ENCODE results near the gene EXOSC9.

EXOSC9 gene

GRCh38 chr4:121778991-121779628 is 22.0 kb upstream of the EXOSC9 start:
- no peak overlapping the region for H3K27ac ChIP-seq
- TF ChIP-seq, protein P1, sequence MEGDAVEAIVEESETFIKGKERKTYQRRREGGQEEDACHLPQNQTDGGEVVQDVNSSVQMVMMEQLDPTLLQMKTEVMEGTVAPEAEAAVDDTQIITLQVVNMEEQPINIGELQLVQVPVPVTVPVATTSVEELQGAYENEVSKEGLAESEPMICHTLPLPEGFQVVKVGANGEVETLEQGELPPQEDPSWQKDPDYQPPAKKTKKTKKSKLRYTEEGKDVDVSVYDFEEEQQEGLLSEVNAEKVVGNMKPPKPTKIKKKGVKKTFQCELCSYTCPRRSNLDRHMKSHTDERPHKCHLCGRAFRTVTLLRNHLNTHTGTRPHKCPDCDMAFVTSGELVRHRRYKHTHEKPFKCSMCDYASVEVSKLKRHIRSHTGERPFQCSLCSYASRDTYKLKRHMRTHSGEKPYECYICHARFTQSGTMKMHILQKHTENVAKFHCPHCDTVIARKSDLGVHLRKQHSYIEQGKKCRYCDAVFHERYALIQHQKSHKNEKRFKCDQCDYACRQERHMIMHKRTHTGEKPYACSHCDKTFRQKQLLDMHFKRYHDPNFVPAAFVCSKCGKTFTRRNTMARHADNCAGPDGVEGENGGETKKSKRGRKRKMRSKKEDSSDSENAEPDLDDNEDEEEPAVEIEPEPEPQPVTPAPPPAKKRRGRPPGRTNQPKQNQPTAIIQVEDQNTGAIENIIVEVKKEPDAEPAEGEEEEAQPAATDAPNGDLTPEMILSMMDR (conservative IDR thresholded peaks at IDR 0.05), result no peak
- no peak for TF ChIP-seq ZFX (IDR thresholded peaks at IDR 0.05)

DNA sequence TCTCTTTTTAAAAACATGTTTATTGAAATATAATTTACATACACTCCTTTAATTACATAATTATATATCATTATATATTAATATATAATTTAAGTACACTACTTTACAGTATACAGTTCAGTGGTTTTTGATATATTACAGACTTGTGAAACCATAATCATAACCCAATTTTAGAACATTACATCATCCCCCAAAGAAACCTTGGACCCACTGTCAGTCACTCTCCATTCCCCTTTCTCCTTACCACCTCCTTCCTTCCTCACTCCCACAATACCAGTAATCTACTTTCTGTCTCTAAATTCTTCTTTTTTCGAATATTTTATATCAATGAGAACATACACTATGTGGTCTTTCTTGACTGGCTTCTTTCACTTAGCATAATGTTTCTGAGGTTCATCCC is 17.9 kb upstream of the EXOSC9 start:
- TF ChIP-seq ZFX (IDR thresholded peaks at IDR 0.05), result no peak
- TF ChIP-seq, protein P1 (conservative IDR thresholded peaks at IDR 0.05), result no peak
- no peak overlapping the region for H3K27ac ChIP-seq

DNA sequence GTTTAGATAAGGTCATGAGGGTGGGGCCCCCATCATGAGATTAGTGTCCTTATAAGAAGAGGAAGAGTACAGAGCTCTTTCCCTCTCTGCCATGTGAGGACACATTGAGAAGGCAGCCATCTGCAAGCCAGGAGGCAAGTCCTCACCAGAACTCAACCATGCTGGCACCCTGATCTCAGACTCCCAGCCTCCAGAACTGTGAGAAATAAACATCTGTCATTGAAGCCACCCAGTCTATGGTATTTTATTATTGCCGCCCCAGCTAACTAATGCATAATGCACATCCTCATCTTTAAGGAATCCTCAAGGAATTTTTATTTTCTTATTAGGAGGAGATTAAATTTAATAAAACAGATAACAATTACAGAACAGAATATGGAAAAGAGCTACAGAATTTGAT is 16.7 kb upstream of the EXOSC9 start:
- H3K27ac ChIP-seq, result no peak overlapping the region
- TF ChIP-seq, protein P1 (conservative IDR thresholded peaks at IDR 0.05), result no peak
- TF ChIP-seq ZFX (IDR thresholded peaks at IDR 0.05), result no peak

- no peak overlapping the region for H3K27ac ChIP-seq
- TF ChIP-seq, protein P1 (conservative IDR thresholded peaks at IDR 0.05), result no peak
- TF ChIP-seq ZFX (IDR thresholded peaks at IDR 0.05), result no peak
Measured at GRCh38 chr4:121784975-121785374, 16.1 kb upstream of the EXOSC9 start.

DNA sequence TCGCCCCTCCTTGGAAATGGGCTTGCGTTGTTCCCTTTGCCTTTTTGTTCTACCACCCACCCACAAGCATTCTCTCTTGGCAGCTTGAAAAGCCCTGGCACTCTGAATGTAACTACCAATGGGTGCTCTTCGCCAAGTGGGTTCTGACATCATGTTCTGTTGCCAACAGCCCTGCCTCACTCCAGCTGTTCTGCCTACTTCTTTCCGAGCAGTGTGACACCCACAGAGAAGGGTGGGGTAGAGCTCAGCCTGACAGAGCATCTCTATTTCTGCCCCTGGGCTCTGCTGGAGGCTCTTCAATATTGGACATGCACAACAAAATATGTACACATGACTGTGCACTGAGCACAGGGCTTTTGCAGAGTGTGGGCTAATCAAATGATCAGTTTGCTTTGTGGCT is 15.6 kb upstream of the EXOSC9 start:
- no peak overlapping the region for H3K27ac ChIP-seq
- no peak for TF ChIP-seq ZFX (IDR thresholded peaks at IDR 0.05)
- TF ChIP-seq, protein P1 (conservative IDR thresholded peaks at IDR 0.05), result no peak

GRCh38 chr4:121786221-121786620 is 14.9 kb upstream of the EXOSC9 start:
- no peak overlapping the region for H3K27ac ChIP-seq
- TF ChIP-seq ZFX (IDR thresholded peaks at IDR 0.05), result no peak
- TF ChIP-seq, protein P1 (conservative IDR thresholded peaks at IDR 0.05), result no peak

DNA sequence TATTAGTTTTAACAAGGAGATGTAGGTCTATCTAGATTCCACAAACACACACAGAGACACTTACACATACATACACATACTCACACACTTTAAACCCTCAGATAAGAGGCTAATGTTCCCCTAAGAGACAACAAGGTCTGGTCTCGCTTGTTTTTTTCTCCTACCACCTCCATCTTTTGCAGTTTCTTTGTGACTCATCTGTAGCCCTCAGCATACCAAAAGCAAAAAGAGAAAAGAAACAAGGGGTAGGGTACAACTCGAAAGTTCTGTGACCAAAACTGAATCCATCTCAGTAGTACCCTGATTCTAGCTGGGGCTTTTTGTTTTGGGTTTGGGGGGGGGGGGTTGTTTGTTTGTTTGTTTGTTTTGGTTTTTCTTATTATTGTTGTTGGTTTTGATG is 12.2 kb upstream of the EXOSC9 start:
- TF ChIP-seq ZFX (IDR thresholded peaks at IDR 0.05), result no peak
- TF ChIP-seq, protein P1 (conservative IDR thresholded peaks at IDR 0.05), result no peak
- no peak overlapping the region for H3K27ac ChIP-seq
